ENCODE measurements around the gene TOM1.

TOM1 gene

GRCh38 chr22:35307892-35308291 lies 8.2 kb downstream of the TOM1 start:
- no peak for FAIRE-seq

DNA sequence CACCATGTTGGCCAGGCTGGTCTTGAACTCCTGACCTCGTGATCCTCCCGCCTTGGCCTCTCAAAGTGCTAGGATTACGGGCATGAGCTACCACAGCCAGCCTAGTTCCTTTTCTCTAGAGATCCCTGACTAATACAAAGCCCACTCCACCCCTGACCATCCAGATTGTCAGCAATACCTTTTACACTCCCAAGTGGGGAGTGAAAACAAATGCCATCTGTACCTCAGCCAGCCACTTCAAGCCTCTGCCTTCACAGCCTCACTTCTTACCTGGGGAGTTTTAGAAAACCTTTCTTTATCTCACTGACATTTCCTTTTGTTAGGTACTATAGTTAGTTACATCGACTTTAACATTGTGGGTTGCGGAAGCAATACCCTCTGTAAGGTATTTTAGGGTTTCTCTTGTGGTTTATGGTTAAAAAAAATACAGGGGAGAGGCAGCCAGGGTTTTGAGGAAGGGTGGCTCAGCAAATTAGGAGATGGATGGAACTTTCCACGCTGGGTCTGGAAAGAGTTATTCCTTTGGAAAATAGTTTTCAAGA lies 8.9 kb downstream of the TOM1 start:
- no peak for FAIRE-seq

DNA sequence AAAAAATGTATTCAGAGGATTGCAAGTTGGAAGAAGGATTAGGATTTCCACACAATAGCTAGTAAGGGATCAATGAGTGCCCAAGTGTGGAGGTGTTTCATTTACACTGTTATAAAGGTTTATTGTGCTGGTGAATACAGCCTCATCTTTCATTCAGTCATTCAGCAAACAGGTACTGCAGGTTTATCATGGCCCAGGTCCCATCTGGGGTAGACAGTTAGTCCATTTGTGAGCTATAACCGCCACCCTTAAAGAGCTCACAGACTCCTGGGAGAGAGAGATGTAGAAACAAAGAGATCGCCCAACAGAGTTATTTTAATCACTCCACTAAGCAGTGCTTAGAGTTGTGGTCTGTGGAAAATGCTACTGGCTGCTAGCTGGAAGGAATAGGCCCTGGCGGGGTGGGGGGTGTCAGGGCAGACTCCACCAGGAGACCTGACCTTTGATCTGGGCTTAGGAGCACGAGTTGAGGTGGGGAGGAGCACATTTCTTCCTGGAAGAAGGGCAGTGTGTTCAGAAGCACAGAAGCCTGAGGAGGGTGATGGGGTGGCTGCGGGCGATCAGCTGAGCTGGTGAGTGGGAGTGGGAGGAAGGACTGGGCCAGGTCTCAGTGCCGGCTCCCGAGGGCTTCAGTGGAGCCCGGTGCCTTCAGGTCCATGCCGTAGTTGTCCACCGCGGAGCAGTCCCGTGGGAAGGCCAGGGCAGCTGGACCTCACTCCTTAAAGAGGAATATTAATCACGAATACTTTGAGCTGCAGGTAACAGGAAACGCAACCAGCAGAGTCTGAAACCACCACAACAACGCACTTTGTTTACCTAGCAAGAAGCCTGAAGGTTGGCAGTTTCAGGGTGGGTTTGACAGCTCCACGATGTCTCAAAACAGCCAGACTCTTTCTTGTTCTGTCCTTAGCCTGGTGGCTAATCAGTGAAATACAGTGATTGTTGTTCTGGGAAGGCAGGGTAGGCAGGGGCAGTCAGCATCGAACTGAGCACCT lies 11.2 kb downstream of the TOM1 start:
- FAIRE-seq = no peak

DNA sequence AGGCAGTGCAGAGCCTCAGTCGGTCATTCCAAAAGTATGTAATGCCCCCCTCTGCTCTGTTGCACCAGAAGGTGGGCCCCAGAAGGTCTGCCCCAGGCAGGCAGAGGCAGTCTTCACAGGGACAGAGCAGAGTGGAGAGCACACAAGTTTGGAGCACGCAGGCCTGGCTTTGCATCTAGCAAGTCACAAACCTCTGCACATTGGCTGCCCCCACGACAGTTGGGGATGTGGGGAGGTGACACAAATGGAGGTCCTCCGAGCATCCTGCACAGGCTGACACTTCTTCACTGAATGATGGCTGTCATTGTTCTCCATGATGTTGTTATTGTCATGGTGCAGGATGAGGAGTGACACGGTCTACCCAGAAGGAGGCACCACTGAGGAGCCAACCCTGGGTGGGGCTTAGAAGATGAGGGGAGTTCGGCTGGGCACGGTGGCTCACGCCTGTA lies 11.9 kb downstream of the TOM1 start:
- FAIRE-seq = no peak

DNA sequence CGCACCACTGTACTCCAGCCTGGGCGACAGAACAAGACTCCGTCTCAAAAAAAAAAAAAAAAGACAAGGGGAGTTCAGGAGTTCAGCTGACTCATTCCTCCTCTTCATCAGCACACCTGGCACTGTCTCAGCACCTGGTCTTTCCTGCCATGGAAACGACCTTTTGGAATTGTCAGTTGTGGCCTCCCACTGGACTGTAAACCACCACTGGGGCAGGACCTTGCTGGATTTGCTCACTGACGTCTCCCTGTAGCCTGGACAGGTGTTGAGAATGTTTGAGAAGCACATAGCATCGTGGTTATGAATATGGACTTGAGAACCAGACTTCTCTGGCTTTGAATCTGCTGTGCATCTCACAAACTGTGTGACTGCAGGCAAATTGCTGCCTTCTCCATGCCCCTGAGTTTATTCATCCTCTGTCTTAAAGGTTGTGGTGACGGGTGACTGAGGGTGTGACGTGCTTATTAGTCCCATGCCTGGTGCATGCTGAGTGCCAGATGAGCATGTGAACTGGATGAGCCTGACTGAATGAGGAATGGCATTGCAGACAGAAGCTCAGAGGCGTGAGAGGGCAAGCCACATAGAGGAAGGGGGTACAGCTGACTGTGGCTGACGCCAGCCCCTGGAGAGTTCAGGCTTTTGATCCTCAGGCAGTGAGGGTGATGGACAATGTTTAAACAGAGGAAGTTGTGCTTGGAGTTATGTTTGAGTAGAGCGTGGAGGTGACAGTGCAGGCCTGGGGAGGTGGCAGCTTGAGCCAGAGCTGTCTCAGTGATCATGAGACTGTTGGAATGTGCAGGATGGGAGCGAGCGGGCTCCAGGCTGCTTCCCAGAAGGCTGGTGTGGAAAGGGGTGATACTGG lies 12.7 kb downstream of the TOM1 start:
- no peak for FAIRE-seq

DNA sequence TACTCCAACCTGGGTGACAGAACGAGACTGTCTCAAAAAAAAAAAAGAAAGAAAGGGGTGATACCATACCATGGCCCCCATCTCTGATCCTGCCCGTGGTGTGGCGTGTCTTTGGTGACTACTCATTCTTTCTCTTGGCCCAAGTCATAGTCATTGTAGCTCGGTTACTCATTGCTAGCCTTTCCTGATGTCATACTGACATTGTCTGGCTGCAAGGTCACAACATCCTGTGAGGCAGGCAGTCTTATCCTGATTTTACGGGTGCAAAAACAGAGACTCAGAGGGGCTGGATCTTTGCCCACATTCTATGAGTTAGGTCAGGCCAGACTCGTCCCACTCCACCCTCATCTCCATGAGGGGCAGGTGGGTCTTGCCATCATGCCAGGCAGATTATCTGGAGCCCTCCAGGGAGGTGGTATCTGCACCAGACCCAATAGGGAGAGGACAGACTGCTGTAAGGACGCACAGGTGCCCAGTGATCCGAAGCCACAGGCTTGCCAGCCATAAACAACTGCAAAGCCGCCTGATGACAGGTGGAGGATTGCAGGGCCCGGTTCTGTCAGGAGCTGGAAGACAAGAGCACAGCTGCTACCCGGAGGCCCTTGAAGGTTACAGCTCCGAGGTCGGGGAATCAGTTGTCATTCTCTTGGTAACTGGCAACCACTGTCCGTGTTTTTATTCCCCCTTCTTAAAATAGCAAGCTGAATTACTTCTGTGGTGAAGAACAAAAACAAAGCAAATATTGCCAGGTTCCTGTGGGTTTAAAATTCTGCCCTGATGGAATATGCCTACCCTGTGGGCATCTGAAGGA lies 13.8 kb downstream of the TOM1 start:
- peak; percentile 78 for FAIRE-seq

- no peak for FAIRE-seq
Measured at GRCh38 chr22:35314161-35314942, 14.7 kb downstream of the TOM1 start.

- FAIRE-seq = no peak
Measured at GRCh38 chr22:35315141-35315854, 15.6 kb downstream of the TOM1 start.

- FAIRE-seq = no peak
Measured at GRCh38 chr22:35315855-35316745, 16.4 kb downstream of the TOM1 start.

- FAIRE-seq = no peak
Measured at GRCh38 chr22:35316751-35317150, 17.1 kb downstream of the TOM1 start.

- no peak for FAIRE-seq
Measured at GRCh38 chr22:35317680-35318290, 18.1 kb downstream of the TOM1 start.

- no peak for FAIRE-seq
Measured at GRCh38 chr22:35318346-35319215, 18.9 kb downstream of the TOM1 start.

DNA sequence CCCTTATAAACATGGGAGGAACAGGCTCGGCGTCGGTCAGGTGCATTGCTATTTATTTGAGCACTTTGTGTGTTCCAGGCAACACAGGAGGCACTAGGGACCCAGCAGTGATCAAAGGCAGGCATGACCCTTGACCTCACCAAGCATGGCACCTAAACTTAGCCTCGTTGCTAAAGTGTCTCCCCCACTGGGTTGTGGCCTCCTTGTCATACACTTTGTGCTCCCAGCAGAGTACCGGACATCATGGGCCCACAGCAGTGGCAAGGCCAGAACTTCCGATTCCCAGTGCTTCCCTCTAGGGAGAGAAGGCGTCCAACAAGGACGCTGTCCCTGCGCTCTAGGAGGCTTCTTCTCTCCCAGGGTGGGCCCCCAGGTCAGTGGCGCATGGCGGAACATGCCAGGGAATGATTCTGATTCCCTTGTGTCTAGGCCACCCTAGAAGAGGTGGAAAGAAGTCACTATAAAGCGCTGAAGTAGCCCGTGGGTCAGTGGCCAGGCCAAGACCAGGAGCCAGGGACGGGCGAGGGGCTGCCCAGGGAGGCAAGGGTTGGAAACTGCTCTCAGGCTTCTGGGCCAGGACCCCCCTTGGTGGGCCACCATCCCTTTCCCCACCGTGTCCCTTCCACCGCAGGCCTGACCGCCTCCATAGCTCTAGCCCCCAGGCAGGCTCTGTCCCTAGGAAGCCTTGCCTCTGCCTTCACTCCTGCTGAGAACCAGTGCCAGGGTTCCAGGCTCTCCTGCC lies 19.7 kb downstream of the TOM1 start:
- no peak for FAIRE-seq

- no peak for FAIRE-seq
Measured at GRCh38 chr22:35322126-35322525, 22.4 kb downstream of the TOM1 start.

- no peak for FAIRE-seq
Measured at GRCh38 chr22:35322893-35323292, 23.2 kb downstream of the TOM1 start.

DNA sequence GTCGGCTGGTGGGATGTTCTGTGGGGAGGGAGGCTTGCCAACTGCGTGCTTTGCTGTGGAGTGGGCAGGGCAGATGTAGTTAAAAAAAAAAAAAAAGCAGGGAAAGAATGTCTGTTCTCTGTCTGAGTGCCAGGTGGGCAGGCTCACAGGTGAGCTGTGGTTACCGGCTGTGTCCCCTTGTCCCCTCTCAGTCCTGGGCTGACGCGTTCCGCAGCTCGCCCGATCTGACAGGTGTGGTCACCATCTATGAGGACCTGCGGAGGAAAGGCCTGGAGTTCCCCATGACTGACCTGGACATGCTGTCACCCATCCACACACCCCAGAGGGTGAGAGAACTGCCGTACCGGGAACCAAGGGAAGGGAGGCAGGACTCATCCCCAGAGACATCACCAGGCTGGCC lies 23.6 kb downstream of the TOM1 start:
- no peak for FAIRE-seq

DNA sequence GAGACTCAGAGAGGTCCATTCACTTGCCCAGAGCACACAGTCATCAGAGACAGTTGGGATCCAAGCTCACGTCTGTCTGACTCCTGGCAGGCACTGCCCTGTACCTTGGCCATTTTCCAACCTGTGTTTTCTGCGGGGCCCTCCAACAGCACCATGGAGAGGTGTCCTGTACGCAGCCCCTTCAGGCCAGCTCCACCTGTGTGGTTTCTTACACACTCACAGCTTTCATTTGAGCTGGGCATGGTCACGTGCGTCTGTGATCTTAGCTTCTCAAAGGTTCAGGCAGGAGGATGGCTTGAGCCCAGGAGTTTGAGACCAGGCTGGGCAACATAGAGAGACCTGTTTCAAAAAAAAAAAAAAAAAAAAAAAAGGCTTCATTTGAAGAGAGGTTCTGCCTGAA lies 24.4 kb downstream of the TOM1 start:
- FAIRE-seq = no peak

- FAIRE-seq = no peak
Measured at GRCh38 chr22:35324762-35325161, 25.1 kb downstream of the TOM1 start.
